OCI-LY1 (cell line): ENCODE measurements around the gene MCU.

Source experiments
- CTCF ChIP-seq: fragments of 200-600 bp; sonication (generic), shearing (Covaris generic); IDR thresholded peaks from 2 replicates; pipeline ENCODE4 v1.5.1; 2017; ENCODE audit warnings: mild to moderate bottlenecking, antibody characterized with exemption, low read length, moderate library complexity, mixed read lengths
- EZH2 ChIP-seq: fragments of 200-600 bp; sonication (generic), shearing (Covaris generic); IDR thresholded peaks from 2 replicates; pipeline ENCODE4 v1.8.0; 2017; ENCODE audit warnings: borderline replicate concordance, mixed run types, mild to moderate bottlenecking, antibody characterized with exemption, low read length, moderate library complexity, mixed read lengths

DNA sequence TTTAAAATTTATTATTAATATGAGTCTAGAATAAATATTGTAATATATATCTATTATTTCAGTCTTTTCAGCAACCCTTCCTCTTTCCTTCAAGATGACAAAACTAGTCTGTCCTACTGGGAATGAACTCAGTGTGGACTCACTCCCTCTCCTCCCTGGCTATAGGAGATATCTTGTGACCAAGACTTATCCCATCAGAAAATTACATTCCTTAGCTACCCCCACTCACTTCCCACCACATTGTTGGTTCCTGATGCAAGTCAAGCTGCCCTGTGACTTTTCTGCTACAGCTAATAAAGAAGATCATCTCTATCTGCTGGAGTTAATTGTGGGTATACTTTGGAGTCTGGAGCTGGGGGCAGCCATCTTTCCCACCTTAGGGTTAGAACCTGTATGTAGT is 28.0 kb upstream of the MCU start:
- no peak for TF ChIP-seq CTCF
- TF ChIP-seq EZH2 = no peak
